Panc1 (cell line): ENCODE data around the gene EXPH5. TPM values are rescaled to one million over a fixed set of nuclear protein-coding genes. Genes with fewer than 3 reads are reported as not detected.
A peak's percentile ranks its signal among the peaks of the same experiment; 100 is the strongest.

Experiments used
- ATAC-seq: fragments of 200-7000 bp; cut with Tn5 transposase; 2 replicates; pipeline ENCODE4 v1.9.1; 2020; ENCODE audit warnings: mild to moderate bottlenecking, moderate library complexity
- BruUV-seq: library from RNA; stranded (reverse); fragments of 400-500 nt; replicated peaks from 2 replicates; lab custom pipeline; 2021; lab: Mats Ljungman, UMichigan
- CTCF ChIA-PET: fragments of 300-600 bp; sonication (Branson Sonifier 250); formaldehyde crosslinking; loops from one replicate; lab custom pipeline; 2022; ENCODE audit warnings: antibody characterized with exemption; lab: Charles Lee
- POLR2A ChIA-PET: fragments of 300-600 bp; sonication (Branson Sonifier 250); formaldehyde crosslinking; loops from one replicate; lab custom pipeline; 2022; ENCODE audit warnings: antibody characterized with exemption; lab: Charles Lee
- DNase-seq: peaks from one replicate; pipeline ENCODE4 v3.0.0-alpha.2; 2010; ENCODE audit warnings: low read depth, low spot score
- H3K27ac ChIP-seq: 2 replicates; pipeline ENCODE4 v1.5.1; 2011; ENCODE audit warnings: mild to moderate bottlenecking, low read length, inconsistent platforms
- H3K27me3 ChIP-seq: fragments of 200-500 bp; sonication (Bioruptor generic); 2 replicates; pipeline ENCODE4 v1.6.0; 2014; ENCODE audit warnings: low read length, inconsistent platforms; ENCODE audit not compliant: control insufficient read depth, insufficient read depth
- H3K36me3 ChIP-seq: fragments of 200-500 bp; sonication (Bioruptor generic); 2 replicates; pipeline ENCODE4 v1.5.1; 2014; ENCODE audit warnings: inconsistent platforms, mild to moderate bottlenecking, low read length, moderate library complexity; ENCODE audit not compliant: control insufficient read depth, insufficient read depth
- H3K4me1 ChIP-seq: 2 replicates; pipeline ENCODE4 v1.5.1; 2011; ENCODE audit warnings: inconsistent platforms, mild to moderate bottlenecking, low read length, moderate library complexity; ENCODE audit not compliant: control insufficient read depth, insufficient read depth
- H3K4me3 ChIP-seq, 2 experiments: 2 replicates each; pipeline ENCODE4 v1.5.1; 2011 to 2012; ENCODE audit warnings: low read depth in 2 of 2, low read length in 2 of 2, mild to moderate bottlenecking in 2 of 2, inconsistent platforms in 1 of 2, moderate library complexity in 1 of 2
- H3K9me3 ChIP-seq: fragments of 200-500 bp; sonication (Bioruptor generic); 2 replicates; pipeline ENCODE4 v1.5.1; 2014; ENCODE audit warnings: low read depth, mild to moderate bottlenecking, inconsistent platforms, low read length, moderate library complexity; ENCODE audit not compliant: control insufficient read depth, insufficient read depth
- CTCF ChIP-seq: fragments of 450-650 bp; IDR thresholded peaks from 2 replicates; pipeline ENCODE4 v1.5.1; 2017; ENCODE audit warnings: mild to moderate bottlenecking
- POLR2AphosphoS5 ChIP-seq: IDR thresholded peaks from 2 replicates; pipeline ENCODE4 v1.6.1; 2012; ENCODE audit warnings: mild to moderate bottlenecking, low read depth, low read length, moderate library complexity
- SIN3A ChIP-seq: IDR thresholded peaks from 2 replicates; pipeline ENCODE4 v1.6.1; 2012; ENCODE audit warnings: low read depth, mild to moderate bottlenecking, low read length, moderate library complexity, borderline replicate concordance; ENCODE audit not compliant: insufficient read depth
- TCF7L2 ChIP-seq: IDR thresholded peaks from 2 replicates; pipeline ENCODE4 v1.6.1; 2011; ENCODE audit warnings: mild to moderate bottlenecking, low read depth, low read length, inconsistent platforms
- in situ Hi-C: cut with HindIII; loops from 2 replicates; pipeline ENCODE4 v1.10.0; 2016; ENCODE audit warnings: low sequenced_read_pairs, low pct_unique_long_range_greater_than_20kb
- intact Hi-C: fragments of 100-400 bp; cut with micrococcal nuclease; formaldehyde crosslinking; loops from one replicate; pipeline ENCODE4 v1.10.0; 2022; ENCODE audit not compliant: unreplicated experiment
- total RNA-seq: library from RNA; stranded (reverse); gene quantifications from one replicate; pipeline ENCODE4 v1.2.1, GENCODE V29; 2021; ENCODE audit not compliant: unreplicated experiment
- TF ChIP-seq, protein P1 (sequence below), 2 experiments: IDR thresholded peaks; 2 replicates each; pipeline ENCODE4 v1.6.1; 2011 to 2012; ENCODE audit warnings: low read depth in 2 of 2, control low read depth in 1 of 2, low read length in 1 of 2, mild to moderate bottlenecking in 1 of 2, moderate library complexity in 1 of 2; ENCODE audit not compliant: insufficient read depth in 1 of 2

EXPH5 gene
- total RNA-seq, 1 experiment from 2014 or later: 0.85 TPM

DNA sequence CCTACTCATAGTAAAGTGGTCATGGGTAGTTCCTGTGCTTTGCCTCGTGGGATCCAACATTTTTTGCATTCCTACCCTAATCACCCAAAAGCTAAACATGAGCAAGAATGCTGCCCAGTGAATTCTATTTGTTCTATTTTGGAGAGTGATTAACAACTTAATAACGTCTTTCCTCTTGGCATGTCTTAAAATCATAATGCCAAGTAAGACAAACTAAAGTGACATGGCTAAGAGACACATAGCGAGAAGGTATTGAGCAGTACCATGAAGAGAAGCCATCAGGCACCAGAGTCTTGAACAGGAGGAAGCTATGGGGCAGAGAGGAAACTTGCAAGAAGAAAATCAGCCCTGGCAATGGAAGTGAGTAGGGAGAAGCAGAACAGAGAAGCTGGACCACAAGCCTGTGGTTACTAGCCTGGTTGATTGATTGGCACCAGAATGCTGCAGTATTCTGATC is 32.0 kb downstream of the EXPH5 start:
- H3K4me3 ChIP-seq: no peak overlapping the region
- ChIA-PET POLR2A (no interaction called here), CTCF (no interaction called here)
- H3K4me1 ChIP-seq: no peaks in the 10 kb centered on the region
- no peaks in the 10 kb centered on the region for H3K36me3 ChIP-seq
- ATAC-seq: peak; percentile 29; the same call in 1 of the 2 replicates
- H3K27me3 ChIP-seq: peaks cover 11% of the 10 kb centered on the region
- in situ Hi-C loops (no loop called here), intact Hi-C loops (no loop called here)
- no peak overlapping the region for H3K27ac ChIP-seq
- TF ChIP-seq POLR2AphosphoS5: no peak
- TF ChIP-seq CTCF: no peak
- TF ChIP-seq TCF7L2: no peak
- TF ChIP-seq SIN3A: no peak
- TF ChIP-seq, protein P1, sequence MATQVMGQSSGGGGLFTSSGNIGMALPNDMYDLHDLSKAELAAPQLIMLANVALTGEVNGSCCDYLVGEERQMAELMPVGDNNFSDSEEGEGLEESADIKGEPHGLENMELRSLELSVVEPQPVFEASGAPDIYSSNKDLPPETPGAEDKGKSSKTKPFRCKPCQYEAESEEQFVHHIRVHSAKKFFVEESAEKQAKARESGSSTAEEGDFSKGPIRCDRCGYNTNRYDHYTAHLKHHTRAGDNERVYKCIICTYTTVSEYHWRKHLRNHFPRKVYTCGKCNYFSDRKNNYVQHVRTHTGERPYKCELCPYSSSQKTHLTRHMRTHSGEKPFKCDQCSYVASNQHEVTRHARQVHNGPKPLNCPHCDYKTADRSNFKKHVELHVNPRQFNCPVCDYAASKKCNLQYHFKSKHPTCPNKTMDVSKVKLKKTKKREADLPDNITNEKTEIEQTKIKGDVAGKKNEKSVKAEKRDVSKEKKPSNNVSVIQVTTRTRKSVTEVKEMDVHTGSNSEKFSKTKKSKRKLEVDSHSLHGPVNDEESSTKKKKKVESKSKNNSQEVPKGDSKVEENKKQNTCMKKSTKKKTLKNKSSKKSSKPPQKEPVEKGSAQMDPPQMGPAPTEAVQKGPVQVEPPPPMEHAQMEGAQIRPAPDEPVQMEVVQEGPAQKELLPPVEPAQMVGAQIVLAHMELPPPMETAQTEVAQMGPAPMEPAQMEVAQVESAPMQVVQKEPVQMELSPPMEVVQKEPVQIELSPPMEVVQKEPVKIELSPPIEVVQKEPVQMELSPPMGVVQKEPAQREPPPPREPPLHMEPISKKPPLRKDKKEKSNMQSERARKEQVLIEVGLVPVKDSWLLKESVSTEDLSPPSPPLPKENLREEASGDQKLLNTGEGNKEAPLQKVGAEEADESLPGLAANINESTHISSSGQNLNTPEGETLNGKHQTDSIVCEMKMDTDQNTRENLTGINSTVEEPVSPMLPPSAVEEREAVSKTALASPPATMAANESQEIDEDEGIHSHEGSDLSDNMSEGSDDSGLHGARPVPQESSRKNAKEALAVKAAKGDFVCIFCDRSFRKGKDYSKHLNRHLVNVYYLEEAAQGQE (IDR thresholded peaks at IDR 0.05; ENCODE audit: insufficient read depth in 1 of 2, low read depth in 2 of 2, low read length in 1 of 2): no peak
- H3K9me3 ChIP-seq: no peaks in the 10 kb centered on the region
- BruUV-seq: no TSS peak
- DNase-seq: no peak

- ATAC-seq (no peak), DNase-seq (no peak)
- CTCF ChIA-PET: no interaction called here
- no TSS peak for BruUV-seq
- Histone ChIP-seq H3K27me3 (peaks cover 11% of the 10 kb centered on the region), H3K4me1 (no peaks in the 10 kb centered on the region), H3K4me3 (no peak overlapping the region), H3K9me3 (no peaks in the 10 kb centered on the region), H3K36me3 (no peaks in the 10 kb centered on the region), H3K27ac (no peak overlapping the region)
- POLR2A ChIA-PET: no interaction called here
- TF ChIP-seq SIN3A: no peak
- no peak for TF ChIP-seq POLR2AphosphoS5
- no peak for TF ChIP-seq TCF7L2
- TF ChIP-seq, protein P1 (IDR thresholded peaks at IDR 0.05; ENCODE audit: insufficient read depth in 1 of 2, low read depth in 2 of 2, low read length in 1 of 2): no peak
- no peak for TF ChIP-seq CTCF
- intact Hi-C loops: no loop called here
- in situ Hi-C loops: no loop called here
Observed at GRCh38 chr11:108559904-108560303, 33.7 kb downstream of the EXPH5 start.
